ENCODE data around the gene PSME1.

Gene PSME1

GRCh38 chr14:24130717-24131548 is 5.1 kb upstream of the PSME1 start:
- DNase-seq: no peak

- DNase-seq: no peak
Measured at GRCh38 chr14:24131549-24131966, 4.4 kb upstream of the PSME1 start.

GRCh38 chr14:24132061-24132685 is 3.8 kb upstream of the PSME1 start:
- no peak for DNase-seq

- no peak for DNase-seq
Measured at GRCh38 chr14:24132976-24133375, 3.0 kb upstream of the PSME1 start.

GRCh38 chr14:24133735-24134134 is 2.3 kb upstream of the PSME1 start:
- DNase-seq: no peak

GRCh38 chr14:24135584-24135833 is 485 bp upstream of the PSME1 start:
- no peak for DNase-seq

GRCh38 chr14:24136684-24137528 is 912 bp downstream of the PSME1 start:
- no peak for DNase-seq

GRCh38 chr14:24137529-24138395 is 1.8 kb downstream of the PSME1 start:
- DNase-seq: no peak

GRCh38 chr14:24138396-24139271 is 2.6 kb downstream of the PSME1 start:
- DNase-seq: no peak

- no peak for DNase-seq
Measured at GRCh38 chr14:24139272-24139934, 3.4 kb downstream of the PSME1 start.

- DNase-seq: peak; percentile 98
Measured at GRCh38 chr14:24141097-24141880, 5.3 kb downstream of the PSME1 start, which contains the start of gene EMC9. EMC9 (minus strand) TSS chr14:24141591; CDS start chr14:24141304, 287 bp downstream.

- no peak for DNase-seq
Measured at GRCh38 chr14:24143511-24143910, 7.5 kb downstream of the PSME1 start.

- DNase-seq: no peak
Measured at GRCh38 chr14:24144451-24144850, 8.5 kb downstream of the PSME1 start.

- no peak for DNase-seq
Measured at GRCh38 chr14:24145219-24145618, 9.2 kb downstream of the PSME1 start.

- DNase-seq: no peak
Measured at GRCh38 chr14:24145690-24146452, 9.9 kb downstream of the PSME1 start.

GRCh38 chr14:24146453-24146977 is 10.5 kb downstream of the PSME1 start, which contains the start of gene PSME2:
PSME2 (minus strand) TSS chr14:24146610; CDS start chr14:24146581, 29 bp downstream.
- peak; percentile 96 for DNase-seq

- DNase-seq: peak; percentile 96
Measured at GRCh38 chr14:24146978-24147760, 11.2 kb downstream of the PSME1 start, which contains the start of gene RNF31. RNF31 (plus strand) TSS chr14:24147498; CDS start chr14:24147699, 201 bp downstream.
